GDM1 (cell line): ENCODE measurements around the gene PEX14.

Source experiments
- DNase-seq: peaks from one replicate; lab custom pipeline; 2025; lab: John Stamatoyannopoulos, UW

Gene PEX14

DNA sequence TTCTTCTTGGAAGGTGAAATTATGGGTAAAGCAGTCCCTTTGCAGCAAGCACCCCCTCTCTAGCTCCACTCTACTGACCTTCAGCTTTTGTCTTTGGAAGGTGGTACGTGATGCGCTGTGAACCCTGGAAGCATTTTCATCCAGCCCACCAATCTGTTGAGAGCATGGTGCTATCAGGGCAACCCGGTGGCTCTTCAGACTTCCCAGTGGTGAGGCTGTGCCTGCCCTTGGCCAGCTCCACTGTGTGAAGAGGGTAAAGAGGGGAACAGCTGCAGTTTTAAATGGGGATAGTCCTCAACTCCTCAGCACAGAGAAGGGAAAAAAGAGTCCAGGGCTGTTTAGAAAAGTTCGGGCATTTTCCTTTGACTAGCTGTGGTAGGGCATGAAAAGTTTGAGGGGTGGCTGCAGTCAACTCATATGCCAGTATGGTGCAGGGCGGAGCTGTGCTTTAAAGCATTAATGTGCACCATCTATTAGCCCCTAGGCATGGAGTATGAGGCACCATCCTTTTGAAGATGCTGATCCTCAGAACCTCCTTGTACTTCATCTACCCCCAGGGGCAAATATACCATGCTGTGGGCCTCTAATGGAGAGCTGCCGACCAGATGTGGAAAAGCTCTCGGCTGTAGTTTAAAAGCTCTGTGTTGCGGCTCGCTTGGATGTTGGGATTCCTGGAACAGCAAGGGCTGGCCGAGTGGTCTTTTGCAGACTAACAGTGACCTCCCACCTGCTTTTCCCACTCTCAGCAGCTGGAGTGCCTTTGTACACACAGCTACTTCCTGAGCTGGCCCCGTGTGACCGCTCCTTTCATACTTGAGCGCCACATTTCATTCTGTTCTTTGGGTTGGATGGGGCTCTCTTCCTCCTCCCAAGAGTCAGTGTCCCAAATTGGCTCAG is 123.0 kb downstream of the PEX14 start:
- DNase-seq = no peak

DNA sequence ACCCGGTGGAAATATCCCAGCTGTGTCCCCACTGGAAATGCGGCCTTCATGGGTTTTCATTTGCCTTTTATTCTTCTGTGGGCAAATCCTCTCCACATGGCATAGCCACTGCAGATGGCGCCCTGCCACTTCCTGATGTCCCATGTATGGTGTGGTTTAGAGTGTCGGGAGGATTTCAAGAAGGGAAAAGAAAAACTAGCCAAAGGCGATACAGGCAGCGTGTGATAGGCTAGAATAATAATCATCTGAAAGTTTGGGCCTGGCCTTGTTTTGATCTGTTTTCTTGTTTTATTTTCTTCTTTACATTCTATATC is 123.6 kb downstream of the PEX14 start:
- DNase-seq = no peak

DNA sequence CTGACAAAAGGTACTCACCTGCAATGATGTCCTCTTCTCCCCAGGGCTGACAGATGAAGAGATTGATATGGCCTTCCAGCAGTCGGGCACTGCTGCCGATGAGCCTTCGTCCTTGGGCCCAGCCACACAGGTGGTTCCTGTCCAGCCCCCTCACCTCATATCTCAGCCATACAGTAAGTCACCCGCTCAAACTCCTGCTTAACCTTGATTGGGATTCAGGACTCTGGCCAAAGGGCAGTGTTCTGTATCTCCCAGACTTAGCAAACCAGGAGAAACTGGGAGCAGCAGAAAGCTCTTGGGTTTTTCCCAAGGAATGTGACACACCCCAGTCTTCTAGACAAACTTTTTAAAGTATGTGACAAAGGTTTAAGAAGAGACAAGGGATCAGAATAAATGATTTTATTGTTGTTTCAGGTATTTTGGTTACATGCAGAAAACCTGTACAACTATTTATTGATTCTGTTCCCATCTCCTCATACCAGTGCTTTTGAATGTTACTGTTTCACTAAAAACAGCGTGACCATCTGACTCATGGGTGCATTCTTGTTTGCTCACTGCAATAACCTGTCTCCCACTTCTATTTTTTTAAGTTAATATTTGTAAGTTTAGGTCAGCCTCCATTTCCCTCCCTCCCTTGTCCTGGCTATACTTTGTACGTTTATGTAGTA is 124.6 kb downstream of the PEX14 start:
- DNase-seq = no peak

DNA sequence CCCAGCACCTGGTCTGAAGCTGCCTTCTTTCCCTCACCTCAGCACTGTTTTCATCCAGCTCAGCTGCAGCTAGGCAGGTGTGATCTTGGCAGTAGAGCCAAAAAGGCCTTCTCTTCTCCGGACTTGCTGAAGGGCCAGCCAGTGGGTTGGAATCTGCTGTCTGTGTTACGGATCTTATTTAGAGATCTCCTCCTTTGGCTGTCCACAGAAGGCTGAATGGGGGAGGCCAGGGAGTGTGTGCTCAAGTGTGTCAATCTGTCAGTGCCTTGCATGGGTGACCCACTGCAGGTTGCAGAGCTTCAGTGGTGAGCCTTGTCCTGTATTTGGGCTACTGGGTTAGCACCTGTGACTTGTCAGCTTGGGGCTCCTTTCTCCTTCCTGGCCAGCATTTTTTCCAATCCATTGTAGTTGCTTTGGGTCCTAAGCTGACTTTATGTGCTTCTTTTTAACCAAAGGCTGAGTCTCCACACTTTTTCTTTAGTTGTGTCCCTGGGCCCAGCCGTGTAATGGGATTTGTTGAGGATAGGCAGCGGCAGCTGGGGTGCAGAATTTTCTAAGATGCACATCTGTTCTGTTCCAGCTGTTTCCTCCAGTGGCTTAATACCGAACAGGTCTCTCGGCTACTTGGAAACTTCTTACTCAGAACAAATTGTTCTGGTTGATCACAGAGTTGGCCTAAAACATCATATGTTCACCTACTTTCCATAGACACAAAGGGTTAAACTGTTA is 126.8 kb downstream of the PEX14 start:
- no peak for DNase-seq

DNA sequence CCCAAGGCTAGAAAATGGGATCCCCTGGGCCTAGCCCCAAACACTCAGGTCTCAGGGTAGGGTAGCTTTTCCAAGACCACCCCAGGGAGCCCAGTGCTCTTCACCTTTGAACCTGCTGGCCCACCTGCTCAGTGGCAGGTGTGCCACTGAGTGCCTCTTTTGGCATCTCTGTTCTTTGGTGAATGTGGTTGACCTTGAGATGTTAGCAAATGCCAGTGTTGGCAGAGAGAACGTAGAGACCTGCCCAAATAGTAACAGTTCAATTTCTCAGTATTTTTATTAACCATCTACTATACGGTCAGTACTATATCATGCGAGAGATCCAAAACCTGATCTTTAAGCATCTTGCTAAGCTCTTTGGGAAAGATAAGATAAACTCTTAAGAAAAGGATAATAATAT is 128.2 kb downstream of the PEX14 start:
- DNase-seq = no peak

DNA sequence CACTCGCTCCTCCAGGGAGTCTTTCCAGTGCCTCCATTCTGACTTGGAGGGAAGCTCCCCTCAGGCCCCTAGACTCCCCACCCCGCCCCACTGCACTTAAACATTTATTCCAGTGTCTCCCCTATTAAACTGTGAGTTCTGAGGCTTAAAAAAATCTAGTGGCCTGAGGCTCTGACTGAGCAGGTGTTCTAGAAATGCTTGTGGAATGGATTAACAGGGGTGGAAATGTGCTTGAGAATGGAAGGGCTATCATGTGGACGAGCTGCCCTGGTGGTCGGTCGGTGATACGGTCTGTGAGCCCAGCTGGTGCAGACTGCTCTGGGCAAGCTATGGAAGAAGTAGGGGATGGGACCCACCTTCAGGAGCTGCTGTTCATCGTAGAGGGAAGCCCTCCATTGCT is 130.2 kb downstream of the PEX14 start:
- no peak for DNase-seq

DNA sequence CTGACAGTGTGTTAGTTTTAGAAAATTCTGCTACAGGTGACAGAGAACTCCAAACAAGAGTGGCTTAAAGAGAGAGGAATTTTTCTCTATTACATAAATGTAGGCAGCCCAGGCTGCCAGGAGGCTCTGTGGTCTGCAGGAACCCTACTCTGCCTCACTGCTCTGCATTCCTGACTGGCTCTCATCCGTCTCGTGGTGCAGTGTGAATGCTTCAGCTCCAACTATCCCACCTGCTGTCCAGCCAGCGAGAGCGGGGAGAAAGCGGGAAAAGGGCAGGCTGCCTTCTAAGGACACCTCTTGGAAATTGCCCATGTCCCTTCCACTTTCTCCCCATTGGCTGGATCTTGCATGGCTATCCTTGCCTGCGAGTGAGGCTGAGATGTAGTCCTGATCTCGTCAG is 131.3 kb downstream of the PEX14 start:
- no peak for DNase-seq

DNA sequence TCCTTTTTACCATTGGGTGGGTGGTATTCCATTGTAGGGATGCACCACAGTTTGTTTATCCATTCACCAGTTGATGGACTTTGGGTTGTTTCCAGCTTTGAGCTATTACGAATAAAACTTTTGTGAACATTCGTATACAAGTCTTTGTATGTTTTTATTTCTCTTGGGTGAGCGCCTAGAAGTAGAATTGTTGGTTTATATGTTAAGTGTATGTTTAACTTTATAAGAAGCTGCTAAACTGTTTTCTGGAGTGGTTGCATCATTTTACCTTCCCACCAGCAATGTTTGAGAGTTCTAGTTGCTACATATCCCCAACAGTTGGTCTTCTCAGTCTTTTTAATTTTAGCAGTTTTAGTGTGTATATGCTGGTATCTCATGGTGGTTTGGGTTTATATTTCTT is 132.5 kb downstream of the PEX14 start:
- no peak for DNase-seq

DNA sequence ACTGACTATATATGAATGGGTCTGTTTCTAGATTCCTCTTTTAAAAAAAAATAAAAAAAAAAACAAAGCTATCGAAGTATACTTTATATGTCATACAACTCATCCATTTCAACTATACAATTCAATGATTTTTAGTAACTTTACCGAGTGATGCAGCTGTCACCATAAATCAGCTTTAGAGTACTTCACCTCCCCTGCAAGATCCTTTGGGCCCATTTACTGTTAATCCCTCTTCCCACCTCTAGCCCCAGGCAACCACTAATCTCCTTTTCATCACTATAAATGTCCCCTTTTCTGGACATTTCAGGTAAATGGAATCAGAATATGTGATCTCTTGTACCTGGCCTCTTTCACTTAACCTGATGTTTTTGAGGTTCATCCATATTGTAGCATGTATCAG is 133.9 kb downstream of the PEX14 start:
- DNase-seq = no peak

DNA sequence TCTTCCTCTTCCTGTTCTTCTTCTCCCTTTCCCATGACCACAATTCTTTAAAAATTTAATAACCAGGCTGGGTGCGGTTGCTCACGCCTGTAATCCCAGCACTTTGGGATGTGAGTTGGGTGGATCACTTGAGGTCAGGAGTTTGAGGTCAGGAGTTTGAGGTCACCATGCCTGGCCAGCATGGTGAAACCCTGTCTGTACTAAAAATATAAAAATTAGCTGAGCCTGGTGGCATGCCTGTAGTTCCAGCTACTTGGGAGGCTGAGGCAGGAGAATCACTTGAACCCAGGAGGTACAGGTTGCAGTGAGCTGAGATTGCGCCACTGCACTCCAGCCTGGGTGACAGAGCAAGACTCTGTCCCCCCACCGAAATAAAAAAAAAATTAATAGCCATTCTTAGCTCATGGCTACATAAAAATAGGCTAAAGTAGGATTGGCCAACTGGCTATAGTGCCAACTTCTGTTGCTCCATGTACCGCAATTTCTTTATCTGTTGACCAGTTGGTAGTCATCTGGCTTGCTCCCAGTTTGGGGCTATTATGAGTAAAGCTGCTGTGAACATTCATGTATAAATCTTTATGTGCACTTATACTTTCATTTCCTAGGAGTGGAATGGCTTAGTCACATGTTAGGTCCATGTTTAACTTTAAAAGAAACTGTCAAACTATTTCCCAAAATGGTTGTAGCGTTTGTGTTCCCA is 136.3 kb downstream of the PEX14 start:
- DNase-seq = no peak

DNA sequence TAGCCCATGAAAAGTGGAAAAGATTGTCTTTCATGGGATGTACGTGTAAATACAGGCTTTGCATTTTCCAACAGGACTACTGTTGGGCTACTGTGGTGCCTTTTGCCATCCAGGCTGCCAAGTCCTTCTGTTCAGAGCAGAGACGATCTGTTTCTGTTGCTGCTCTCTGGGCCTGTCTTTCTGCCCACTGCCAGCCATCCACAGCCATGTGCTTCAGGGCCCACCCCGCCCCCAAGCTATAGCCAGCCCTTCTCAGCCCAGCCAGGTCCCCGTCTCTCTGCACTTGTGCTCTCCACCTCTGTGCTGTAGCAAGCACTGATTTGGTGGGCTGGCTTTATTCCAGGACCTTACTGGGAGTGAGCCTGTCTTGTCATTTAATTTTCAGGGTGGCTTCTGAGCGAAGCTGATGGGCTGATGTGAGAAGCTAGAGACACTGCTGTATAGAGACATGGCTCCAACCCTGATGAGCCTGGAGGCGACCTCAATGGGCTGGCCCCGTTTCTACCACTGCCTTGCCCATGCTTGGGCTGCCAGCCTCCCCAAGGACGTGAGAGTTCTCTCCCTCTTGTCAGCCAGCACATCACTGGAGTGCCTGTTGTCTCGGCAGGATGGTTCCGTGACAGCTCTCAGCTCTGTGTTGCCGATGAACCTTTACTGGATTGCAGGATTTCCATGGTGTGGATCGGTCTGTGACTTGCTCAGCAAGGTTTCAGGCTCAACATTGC is 137.8 kb downstream of the PEX14 start:
- no peak for DNase-seq

DNA sequence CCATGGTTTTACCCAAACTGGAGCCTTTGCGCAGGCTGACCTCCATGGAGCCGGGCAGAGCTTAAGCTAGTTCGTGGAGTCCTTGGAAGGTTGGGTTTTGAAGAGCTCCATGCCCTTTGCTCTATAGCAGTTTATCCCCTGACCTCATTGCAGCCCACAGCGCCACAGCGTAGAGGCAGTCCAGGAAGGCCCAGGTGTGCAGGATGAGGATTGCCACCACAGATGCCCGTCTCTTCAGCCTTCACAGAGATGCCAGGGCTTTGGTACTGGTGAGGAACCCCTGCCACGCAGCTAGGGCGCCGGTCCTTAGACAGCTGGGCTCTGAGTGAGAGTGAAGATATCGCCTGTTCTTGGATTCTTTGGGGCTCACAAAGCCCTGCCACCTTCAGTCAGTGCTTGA is 138.6 kb downstream of the PEX14 start:
- DNase-seq = no peak

DNA sequence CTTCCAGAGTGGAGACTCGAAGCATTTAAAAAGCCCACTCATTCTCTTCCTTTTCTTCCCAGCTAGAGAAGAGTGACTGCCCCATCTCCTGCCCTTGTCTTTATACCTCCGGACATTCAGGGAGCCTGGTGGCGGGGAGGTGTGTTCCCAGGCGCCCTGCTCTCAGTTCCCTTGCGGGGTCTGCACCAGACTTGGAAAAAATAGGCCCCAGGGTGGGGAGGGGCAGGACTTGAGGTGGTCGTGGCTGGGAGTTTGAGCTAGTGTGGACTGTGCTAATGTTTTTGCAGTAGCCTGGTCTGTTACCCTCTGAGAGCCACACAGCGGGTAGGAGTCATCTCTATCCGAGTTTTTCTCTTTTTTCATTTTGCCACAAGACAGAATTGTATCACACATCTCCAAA is 139.1 kb downstream of the PEX14 start:
- DNase-seq = no peak

DNA sequence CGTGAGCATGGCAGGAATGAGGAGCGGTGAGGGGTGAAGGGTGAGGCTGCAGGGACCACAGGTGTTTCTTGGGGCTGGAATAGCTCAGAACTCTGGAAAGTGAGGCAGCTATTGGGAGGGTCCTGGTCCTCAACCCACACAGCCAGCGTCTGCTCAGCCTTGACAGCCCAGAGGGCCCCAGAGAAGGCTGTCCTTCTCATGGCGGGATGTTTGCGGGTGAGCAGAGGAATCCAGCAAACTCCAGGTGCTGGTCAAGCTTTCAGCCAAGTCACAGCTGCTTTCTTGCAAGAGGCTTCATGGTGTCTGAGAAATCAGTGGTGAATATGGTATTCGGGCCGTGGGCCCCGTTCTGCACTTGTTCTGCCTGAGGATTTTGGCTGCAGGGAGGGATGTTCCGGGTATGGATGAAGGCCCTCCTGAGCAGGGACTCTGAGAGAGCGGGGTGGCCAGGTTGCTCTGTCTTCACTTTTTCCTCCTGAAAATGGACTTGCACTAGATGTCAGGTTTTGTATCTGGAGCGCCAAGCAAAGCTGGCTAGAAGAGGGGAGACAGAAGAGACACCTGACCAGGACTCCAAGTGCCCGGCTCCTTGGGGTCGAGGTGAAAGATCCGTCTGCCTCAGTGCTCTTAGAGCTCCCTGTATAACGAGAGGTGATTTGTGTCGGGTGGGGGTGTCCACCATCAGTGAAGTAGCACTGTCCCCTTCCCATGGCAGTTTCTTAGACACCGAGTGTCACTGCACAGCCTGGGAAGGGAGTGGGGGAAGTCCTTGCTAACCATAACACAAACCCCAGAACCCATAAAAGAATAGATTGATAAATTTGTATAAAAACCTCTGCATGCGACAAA is 139.9 kb downstream of the PEX14 start:
- no peak for DNase-seq

DNA sequence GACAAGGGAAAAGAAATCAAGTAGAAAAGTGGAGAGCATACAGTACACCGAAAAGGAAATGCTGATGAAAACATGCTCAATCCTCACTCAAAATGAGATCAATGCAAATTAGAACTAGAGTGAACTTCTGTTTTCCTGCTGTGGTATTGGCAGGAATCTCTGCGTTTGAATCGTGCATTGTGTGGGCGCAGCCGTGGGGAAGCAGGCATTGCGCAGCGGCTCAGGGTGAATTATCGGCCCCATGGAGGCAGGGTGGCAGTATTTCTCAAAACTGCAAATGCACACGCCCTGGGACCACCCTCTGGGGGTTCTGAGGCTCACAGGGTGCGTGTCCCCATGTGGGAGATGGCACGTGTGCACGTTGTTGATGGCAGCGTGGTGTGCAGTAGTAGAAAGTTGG is 140.6 kb downstream of the PEX14 start:
- DNase-seq = no peak

DNA sequence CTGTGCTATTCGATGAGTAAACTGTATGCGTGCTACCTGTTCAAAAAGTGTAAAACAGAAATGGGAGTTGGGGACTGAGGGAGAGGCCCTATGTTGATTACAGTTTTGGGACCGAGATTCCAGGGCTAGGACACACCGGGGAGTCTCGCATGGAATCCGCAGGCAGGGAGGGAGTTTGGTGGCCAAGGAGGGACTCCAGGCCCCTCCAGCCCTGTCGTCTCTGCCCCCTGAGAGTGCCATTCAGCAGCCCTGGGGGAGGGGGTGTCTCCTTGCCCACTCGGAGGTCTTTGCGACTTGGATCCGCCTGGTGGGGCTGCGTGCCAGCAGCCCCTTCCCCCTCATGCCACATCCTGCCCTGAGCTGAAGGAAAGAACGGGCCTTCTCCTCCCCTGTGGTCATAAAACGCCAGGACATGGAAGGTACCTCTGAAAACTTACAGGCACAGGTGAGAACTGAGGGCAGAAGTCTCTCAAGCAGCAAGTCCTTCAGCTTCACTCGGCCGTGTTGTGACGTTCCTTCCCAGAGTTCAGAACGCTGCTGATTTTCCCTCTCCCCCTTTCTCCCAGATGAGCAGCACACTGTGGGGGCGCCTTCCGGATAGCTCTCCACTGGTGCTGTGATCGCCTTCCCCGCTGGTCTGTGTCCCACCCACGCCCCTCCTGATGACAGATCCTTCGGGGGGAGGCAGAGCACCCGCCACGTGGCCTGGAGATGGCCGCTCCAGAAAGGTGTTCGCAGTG is 141.4 kb downstream of the PEX14 start:
- no peak for DNase-seq

DNA sequence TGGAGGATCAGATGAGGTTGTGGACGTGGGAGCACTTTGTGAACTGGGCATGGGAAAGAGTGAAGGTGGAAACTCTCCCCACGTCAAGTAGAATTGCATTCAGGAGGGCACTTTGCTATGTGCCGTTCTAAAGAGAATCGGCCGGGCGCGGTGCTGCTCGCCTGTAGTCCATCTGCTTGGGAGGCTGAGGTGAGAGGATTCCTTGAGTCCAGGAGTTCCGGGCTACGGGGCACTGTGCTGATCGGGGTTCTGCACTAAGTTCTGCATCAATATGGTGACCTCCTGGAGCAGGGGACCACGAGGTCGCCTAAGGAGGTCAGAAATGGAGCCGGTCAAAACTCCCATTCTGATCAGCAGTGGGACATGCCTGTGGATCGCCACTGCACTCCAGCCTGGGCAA is 141.9 kb downstream of the PEX14 start:
- DNase-seq = no peak

DNA sequence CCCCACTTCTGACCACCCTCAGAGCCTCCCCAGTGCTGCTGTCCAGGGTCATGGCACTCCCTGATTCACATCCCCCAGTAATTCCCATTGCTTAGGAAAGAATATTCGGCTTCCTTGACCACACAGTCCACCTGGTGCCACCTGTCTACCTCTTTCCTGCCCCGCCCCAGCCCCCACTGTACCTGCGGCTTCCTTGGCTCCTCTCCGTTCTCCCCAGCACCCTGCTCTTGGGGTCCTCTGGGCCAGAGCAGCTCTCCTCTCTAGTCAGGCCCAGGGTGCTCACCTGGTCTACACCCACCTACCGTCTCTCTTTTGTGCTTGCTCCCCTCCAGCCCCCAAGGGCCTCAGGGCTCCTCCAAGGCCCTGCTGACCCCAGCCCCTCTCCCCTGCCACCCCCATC is 142.6 kb downstream of the PEX14 start:
- no peak for DNase-seq

DNA sequence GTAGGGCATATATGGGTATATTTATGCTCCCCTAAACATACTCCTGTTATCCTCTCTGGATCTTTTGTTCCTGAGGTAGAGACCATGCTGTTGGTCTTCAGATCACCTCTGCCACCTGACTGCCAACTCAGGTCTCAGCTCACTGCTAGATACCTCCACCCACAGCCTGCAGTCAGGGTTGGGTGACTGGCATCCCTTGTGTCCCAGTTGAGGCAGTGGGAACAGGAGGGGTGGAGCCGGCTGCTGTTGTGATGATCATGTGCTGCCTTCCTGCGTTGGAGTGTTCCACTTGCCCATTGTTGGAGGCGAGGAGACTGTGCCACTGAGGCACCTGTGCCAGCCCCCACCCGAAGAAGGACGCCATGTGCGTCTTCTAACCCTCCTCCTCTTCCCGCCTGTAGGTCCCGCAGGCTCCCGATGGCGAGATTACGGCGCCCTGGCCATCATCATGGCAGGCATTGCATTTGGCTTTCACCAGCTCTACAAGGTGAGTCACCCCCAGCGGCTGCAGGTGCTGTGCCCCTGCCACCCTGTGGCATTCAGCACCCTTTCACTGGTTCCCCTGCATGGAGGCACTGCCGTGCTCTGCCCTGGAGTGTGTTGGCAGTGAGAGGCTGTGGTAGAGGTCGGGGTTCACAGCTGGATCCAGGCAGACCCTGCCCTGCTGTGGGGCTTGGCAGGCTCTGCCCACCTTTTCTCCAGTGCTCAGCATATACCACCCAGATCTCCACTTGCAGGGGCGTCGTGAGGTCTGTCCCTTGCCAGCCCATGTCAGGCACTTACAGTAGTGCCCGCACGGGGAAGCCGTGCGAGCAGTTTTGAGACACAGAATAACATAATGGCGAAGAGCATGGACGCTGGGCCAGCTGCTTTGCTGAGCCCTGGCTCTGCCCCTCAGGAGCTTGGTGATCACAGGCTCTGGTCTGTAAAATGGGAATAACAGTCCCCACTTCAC is 143.5 kb downstream of the PEX14 start:
- no peak for DNase-seq
